GM15510 (cell line): ENCODE measurements around the gene DNPEP.

ENCODE experiments used
- POLR2A ChIP-seq: IDR thresholded peaks from 3 replicates; pipeline ENCODE4 v1.6.1; 2011; ENCODE audit warnings: borderline replicate concordance; ENCODE audit not compliant: insufficient read length; ENCODE audit errors: extremely low read depth

The DNPEP gene

GRCh38 chr2:219325657-219326315 is 61.9 kb downstream of the DNPEP start:
- no peak for TF ChIP-seq POLR2A

- TF ChIP-seq POLR2A, result no peak
Observed at GRCh38 chr2:219325136-219325535, 62.6 kb downstream of the DNPEP start.

DNA sequence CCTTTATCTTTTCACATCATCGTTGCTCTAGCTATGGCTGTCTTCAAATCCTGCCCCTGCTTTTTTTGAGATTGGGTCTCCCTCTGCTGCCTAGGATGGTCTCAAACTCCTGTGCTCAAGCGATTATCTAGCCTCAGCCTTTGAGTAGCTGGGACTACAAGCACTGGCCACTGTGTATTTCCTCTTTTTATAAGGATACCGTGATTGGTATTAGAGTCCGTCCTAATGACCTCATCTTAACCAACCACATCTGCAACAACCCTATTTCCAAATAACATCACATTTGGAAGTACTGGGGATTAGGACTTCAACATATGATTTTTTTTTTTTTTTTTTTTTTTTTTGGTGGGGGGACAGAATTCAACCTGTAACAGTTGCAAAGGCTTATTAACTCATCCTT is 64.3 kb downstream of the DNPEP start:
- TF ChIP-seq POLR2A, result no peak
